Mesodermal cell (in vitro differentiated cells): ENCODE data around the gene LCN10.
"Not testable (repeated sequence)": the region's sequence is repeated elsewhere in the genome, so short reads cannot be mapped to it uniquely, and the experiment has no call there.

Experiments used
- H3K27ac ChIP-seq: 2 replicates; pipeline ENCODE4 v1.7.0; 2013; ENCODE audit warnings: mild to moderate bottlenecking, low read depth, low read length, moderate library complexity; ENCODE audit not compliant: severe bottlenecking
- H3K36me3 ChIP-seq: 2 replicates; pipeline ENCODE4 v1.7.1; 2013; ENCODE audit warnings: mild to moderate bottlenecking, low read length, moderate library complexity; ENCODE audit not compliant: control insufficient read depth, insufficient read depth
- H3K4me1 ChIP-seq: one replicate; pipeline ENCODE4 v1.7.1; 2013; ENCODE audit warnings: mild to moderate bottlenecking, low read length; ENCODE audit not compliant: insufficient read depth, control insufficient read depth, poor library complexity, severe bottlenecking
- H3K4me3 ChIP-seq: 2 replicates; pipeline ENCODE4 v1.7.0; 2013; ENCODE audit warnings: low read length, control low read depth, mild to moderate bottlenecking; ENCODE audit not compliant: insufficient read depth, poor library complexity, severe bottlenecking; ENCODE audit errors: extremely low read depth
- H3K9me3 ChIP-seq: 2 replicates; pipeline ENCODE4 v1.7.1; 2013; ENCODE audit warnings: mild to moderate bottlenecking, low read length, moderate library complexity; ENCODE audit not compliant: control insufficient read depth
- WGBS, 2 experiments: methylation state at CpG; one replicate each; pipeline ENCODE4 v1.1.5; 2013; ENCODE audit warnings: missing lambda C conversion rate in 2 of 2; ENCODE audit not compliant: insufficient coverage in 2 of 2; 5-methylcytosine and 5-hydroxymethylcytosine counted together

Gene LCN10

DNA sequence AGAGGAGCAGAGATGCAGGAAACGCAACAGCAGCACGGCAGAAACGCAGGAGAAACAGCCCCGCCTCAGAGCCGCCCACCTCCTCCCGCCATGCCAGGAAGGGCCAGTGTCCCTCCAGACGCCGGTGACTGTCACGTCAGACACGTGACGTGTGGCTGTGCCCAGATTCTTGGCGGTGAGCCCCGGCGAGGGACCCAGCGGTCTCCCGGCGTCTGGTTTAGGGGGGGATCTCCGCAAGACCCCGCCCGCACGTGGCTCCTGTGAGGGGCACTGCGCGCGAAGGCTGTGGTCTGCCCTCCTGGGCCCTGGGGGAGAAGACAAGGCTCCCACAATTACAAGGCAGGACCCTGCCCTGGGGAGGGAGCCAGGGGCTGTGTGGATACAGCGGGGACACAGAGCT is 17.7 kb upstream of the LCN10 start:
- H3K4me3 ChIP-seq = no peak overlapping the region
- 90 to 91% methylated on average over 19 to 23 of the region's 25 CpGs for WGBS, 2 experiments
- H3K4me1 ChIP-seq = peaks cover 12% of the 10 kb centered on the region
- no peaks in the 10 kb centered on the region for H3K36me3 ChIP-seq
- no peak overlapping the region for H3K27ac ChIP-seq
- H3K9me3 ChIP-seq = no peaks in the 10 kb centered on the region

GRCh38 chr9:136759436-136760325 is 16.9 kb upstream of the LCN10 start:
- H3K9me3 ChIP-seq = no peaks in the 10 kb centered on the region
- H3K36me3 ChIP-seq = no peaks in the 10 kb centered on the region
- H3K4me3 ChIP-seq = no peak overlapping the region
- H3K27ac ChIP-seq = no peak overlapping the region
- WGBS, 2 experiments = 93 to 94% methylated on average over 24 of the region's 27 CpGs
- H3K4me1 ChIP-seq = peaks cover 6% of the 10 kb centered on the region

DNA sequence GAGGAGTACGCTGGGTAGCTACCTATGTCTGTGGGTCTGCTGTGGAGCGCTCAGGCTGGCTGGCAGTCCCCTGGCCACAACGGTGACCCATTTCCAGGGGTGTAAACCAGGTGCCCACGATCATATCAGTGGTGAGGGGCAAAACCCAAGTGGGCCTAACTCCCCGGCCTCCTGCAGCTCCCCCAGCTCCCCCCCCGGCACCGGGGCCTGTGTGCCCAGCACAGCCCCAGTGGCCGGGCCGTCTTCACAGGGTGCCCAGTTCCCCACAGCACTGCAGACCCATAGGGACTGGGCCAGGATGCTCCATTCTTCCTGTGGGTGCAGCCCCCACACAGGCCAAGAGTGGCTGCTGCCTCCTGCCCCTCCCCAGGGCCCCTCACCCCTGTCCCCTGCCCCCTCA is 16.3 kb upstream of the LCN10 start:
- peaks cover 3% of the 10 kb centered on the region for H3K4me1 ChIP-seq
- no peaks in the 10 kb centered on the region for H3K36me3 ChIP-seq
- WGBS, 2 experiments = 88 to 92% methylated on average over 7 to 9 of the region's 9 CpGs
- H3K4me3 ChIP-seq = no peak overlapping the region
- H3K27ac ChIP-seq = no peak overlapping the region
- H3K9me3 ChIP-seq = no peaks in the 10 kb centered on the region

- no peak overlapping the region for H3K4me3 ChIP-seq
- no peak overlapping the region for H3K27ac ChIP-seq
Measured at GRCh38 chr9:136757751-136758140, 15.0 kb upstream of the LCN10 start.

GRCh38 chr9:136757328-136757727 is 14.6 kb upstream of the LCN10 start:
- WGBS, 2 experiments = 91 to 93% methylated on average over 20 of the region's 20 CpGs
- no peaks in the 10 kb centered on the region for H3K36me3 ChIP-seq
- H3K4me1 ChIP-seq = peaks cover 3% of the 10 kb centered on the region
- H3K27ac ChIP-seq = no peak overlapping the region
- H3K4me3 ChIP-seq = no peak overlapping the region
- peaks cover under 1% of the 10 kb centered on the region for H3K9me3 ChIP-seq

More at GRCh38 chr9:136757751-136758140, 15.0 kb upstream of the LCN10 start:
- WGBS, 2 experiments = 91 to 94% methylated on average over 17 to 19 of the region's 20 CpGs
- Histone ChIP-seq H3K4me1 (peaks cover 3% of the 10 kb centered on the region), H3K36me3 (no peaks in the 10 kb centered on the region), H3K9me3 (no peaks in the 10 kb centered on the region)

GRCh38 chr9:136756836-136757235 is 14.1 kb upstream of the LCN10 start:
- Histone ChIP-seq H3K36me3 (no peaks in the 10 kb centered on the region), H3K27ac (no peak overlapping the region), H3K4me1 (peaks cover 3% of the 10 kb centered on the region), H3K9me3 (peaks cover 5% of the 10 kb centered on the region), H3K4me3 (no peak overlapping the region)
- 91 to 95% methylated on average over 18 of the region's 18 CpGs for WGBS, 2 experiments

- peaks cover 13% of the 10 kb centered on the region for H3K9me3 ChIP-seq
- no peak overlapping the region for H3K27ac ChIP-seq
- H3K4me3 ChIP-seq = no peak overlapping the region
- 98% methylated on average over 4 of the region's 4 CpGs for WGBS, 2 experiments
- peaks cover 3% of the 10 kb centered on the region for H3K4me1 ChIP-seq
- H3K36me3 ChIP-seq = no peaks in the 10 kb centered on the region
Measured at GRCh38 chr9:136756134-136756438, 13.3 kb upstream of the LCN10 start.

DNA sequence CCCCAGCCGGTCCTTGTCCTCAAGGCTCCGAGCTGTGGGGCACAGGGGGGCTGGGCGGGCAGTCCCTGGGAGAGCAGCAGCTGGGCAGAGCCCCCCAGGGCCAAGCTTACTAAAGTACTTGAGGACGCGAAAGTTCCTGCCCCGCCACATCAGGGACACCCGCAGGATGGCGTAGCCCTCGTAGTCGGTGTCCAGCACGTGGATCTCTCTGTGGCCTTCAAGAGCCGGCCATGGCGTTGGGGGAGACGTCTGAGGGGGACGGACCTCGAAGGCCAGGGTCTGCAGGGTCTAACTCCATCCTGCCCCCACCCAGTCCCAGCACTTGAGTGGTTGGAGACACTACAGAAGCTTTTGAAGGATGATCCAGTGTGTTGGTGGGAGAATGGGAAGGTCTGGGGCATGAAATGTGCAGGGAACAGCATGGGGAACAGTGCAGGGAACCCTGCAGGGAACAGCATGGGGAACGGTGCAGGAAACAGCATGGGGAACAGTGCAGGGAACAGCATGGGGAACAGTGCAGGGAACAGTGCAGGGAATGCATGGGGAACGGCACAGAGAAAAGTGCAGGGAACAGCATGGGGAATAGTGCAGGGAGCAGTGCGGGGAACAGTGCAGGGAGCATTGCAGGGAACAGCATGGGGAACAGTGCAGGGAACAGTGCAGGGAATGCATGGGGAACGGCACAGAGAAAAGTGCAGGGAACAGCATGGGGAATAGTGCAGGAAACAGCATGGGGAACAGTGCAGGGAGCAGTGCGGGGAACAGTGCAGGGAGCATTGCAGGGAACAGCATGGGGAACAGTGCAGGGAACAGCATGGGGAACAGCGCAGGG is 12.8 kb upstream of the LCN10 start:
- H3K4me3 ChIP-seq, H3K4me1 ChIP-seq, H3K27ac ChIP-seq, H3K36me3 ChIP-seq: not testable (repeated sequence)
- WGBS, 2 experiments = 90 to 92% methylated on average over 17 to 22 of the region's 22 CpGs
- H3K9me3 ChIP-seq = peaks cover 13% of the 10 kb centered on the region

DNA sequence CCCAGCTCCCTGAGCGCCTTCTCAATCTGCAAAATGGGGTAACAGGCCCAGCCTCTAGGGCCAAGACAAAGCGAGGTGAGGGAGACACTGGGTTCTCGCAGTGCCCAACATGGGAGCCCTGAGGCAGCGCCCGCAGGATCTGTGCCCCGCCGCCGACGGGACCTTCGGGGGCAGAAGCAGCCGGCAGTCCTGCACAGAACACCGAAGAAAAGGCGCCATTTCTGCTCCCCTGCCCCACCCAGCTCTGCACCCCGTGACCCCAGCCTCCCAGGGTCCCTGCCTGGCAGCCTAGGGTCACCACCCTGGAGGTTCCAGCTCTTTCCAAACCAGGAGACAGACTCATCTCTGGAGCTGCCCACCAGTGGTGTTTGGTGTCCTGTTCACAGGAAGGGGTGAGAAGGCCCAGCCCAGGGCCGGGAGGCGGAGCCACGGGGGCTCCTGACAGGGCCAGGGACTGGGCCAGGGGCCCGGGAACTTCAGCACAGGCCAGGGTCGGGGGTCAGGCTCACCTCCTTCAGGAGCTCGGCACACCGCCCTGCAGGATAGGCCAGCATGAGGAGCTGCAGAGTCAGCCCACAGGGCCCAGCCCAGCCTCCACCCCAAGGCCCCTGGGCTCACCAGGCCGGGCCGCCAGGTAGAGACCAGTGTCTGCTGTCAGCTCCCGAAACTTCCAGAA is 12.0 kb upstream of the LCN10 start:
- no peaks in the 10 kb centered on the region for H3K4me1 ChIP-seq
- H3K4me3 ChIP-seq = no peak overlapping the region
- H3K9me3 ChIP-seq = peaks cover 13% of the 10 kb centered on the region
- 84 to 87% methylated on average over 19 of the region's 24 CpGs for WGBS, 2 experiments
- no peaks in the 10 kb centered on the region for H3K36me3 ChIP-seq
- H3K27ac ChIP-seq = no peak overlapping the region

DNA sequence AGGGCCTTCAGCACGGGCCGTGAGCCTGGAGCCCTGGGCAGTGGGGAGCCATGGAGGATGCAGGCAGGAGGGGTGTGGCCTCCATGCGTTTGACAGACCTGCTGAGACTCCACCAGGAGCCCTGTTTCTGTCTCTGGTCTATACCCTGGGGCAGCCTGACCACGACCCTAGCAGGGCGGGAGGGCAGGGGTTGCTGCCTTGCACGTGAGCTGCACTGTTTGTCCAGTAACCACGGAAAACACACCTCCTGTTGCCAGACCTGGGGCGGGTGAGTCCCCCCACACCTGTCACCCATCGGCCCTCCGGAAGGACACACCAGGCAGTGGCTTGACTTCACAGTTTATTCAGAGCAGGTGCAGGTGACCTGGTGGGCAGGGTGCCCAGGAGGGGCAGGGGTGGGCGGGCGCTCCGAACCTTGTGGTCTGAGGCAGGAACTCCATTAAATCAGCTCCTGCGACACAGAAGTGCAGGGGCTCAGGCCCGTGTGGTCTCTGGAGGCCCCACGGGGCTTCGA is 11.4 kb upstream of the LCN10 start:
- 91 to 92% methylated on average over 16 to 17 of the region's 17 CpGs for WGBS, 2 experiments
- H3K4me3 ChIP-seq = no peak overlapping the region
- H3K4me1 ChIP-seq = no peaks in the 10 kb centered on the region
- H3K9me3 ChIP-seq = peaks cover 13% of the 10 kb centered on the region
- H3K36me3 ChIP-seq = no peaks in the 10 kb centered on the region
- H3K27ac ChIP-seq = no peak overlapping the region
